ENCODE results near the gene OTUD1.

The OTUD1 gene

GRCh38 chr10:23437963-23438546 lies 820 bp upstream of the OTUD1 start:
- no peak for TF ChIP-seq CTCF (IDR thresholded peaks at IDR 0.05; ENCODE audit: low read depth, low read length)
- peak overlapping the region; percentile 47 for H3K4me3 ChIP-seq (ENCODE audit: low read depth, low read length)

- no peak for TF ChIP-seq CTCF (IDR thresholded peaks at IDR 0.05; ENCODE audit: low read depth, low read length)
- H3K4me3 ChIP-seq (ENCODE audit: low read depth, low read length) = peak overlapping the region; percentile 70
These were observed 631 bp downstream of the OTUD1 start for GRCh38 chr10:23439452-23439960.

- TF ChIP-seq CTCF (IDR thresholded peaks at IDR 0.05; ENCODE audit: low read depth, low read length) = no peak
- H3K4me3 ChIP-seq (ENCODE audit: low read depth, low read length) = peak overlapping the region; percentile 70
These were observed 1.4 kb downstream of the OTUD1 start for GRCh38 chr10:23439961-23440889.

GRCh38 chr10:23441251-23441650 lies 2.4 kb downstream of the OTUD1 start:
- peak overlapping the region; percentile 70 for H3K4me3 ChIP-seq (ENCODE audit: low read depth, low read length)
- TF ChIP-seq CTCF (IDR thresholded peaks at IDR 0.05; ENCODE audit: low read depth, low read length) = no peak

GRCh38 chr10:23442936-23443335 lies 4.1 kb downstream of the OTUD1 start:
- TF ChIP-seq CTCF (IDR thresholded peaks at IDR 0.05; ENCODE audit: low read depth, low read length) = no peak
- H3K4me3 ChIP-seq (ENCODE audit: low read depth, low read length) = no peak overlapping the region

- no peak overlapping the region for H3K4me3 ChIP-seq (ENCODE audit: low read depth, low read length)
- no peak for TF ChIP-seq CTCF (IDR thresholded peaks at IDR 0.05; ENCODE audit: low read depth, low read length)
These were observed 6.7 kb downstream of the OTUD1 start for GRCh38 chr10:23445591-23445990.

- TF ChIP-seq CTCF (IDR thresholded peaks at IDR 0.05; ENCODE audit: low read depth, low read length) = no peak
- H3K4me3 ChIP-seq (ENCODE audit: low read depth, low read length) = no peak overlapping the region
These were observed 9.4 kb downstream of the OTUD1 start for GRCh38 chr10:23448323-23448722.

All from WI38 (cell line).